SKM-1 (cell line): ENCODE measurements around the gene ENOX1.
"Not testable (repeated sequence)": the region's sequence is repeated elsewhere in the genome, so short reads cannot be mapped to it uniquely, and the experiment has no call there.

Experiments used
- DNase-seq: peaks from one replicate; lab custom pipeline; 2025; ENCODE audit not compliant: unreplicated experiment; lab: John Stamatoyannopoulos, UW

ENOX1 gene

DNA sequence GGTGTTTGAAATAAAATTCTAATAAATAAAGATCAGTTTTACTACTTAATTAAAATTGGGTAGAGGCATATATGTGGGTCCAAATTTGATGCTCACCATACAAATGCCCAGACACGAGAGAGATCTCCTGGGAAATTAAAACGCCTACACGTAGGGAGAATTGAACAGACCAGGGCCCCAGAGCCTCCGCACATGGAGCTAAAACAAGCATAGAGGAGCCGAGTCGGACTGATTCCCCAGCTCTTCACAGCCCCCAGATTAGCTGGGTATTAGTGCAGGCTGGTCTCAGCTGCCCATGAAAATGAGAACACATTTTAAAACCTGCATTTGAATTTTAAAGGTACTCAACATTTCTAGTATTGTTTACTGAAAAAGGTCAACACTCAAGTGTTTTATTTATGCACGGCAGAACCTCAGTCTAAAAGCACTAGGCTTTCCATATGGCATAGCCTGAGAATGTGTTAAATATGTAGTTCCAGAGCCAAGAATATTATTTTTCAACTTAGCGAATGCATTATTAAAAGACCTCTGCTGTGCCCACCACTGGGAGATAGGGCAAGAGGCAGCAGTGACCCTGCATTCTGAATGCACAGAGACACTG, 344.8 kb downstream of the ENOX1 start:
- DNase-seq = no peak

DNA sequence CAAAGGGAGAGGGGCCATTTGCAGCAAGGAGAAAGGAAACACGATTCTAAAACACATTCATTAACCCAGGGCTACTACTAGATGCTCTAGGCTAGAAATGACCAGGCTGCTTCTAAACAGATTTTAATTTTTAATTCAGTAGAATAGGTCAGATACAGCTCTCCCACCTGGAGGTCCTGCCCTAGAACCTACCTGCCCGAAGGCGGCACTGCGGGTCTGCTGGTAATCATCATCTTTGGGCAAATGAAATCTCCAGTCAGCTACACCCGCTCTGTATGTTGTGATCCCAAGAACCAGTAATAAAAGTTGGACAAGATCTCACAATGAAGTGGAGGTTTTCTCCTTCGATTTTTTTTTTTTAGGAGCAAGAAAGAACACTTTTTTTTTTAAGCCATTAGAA, 345.3 kb downstream of the ENOX1 start:
- DNase-seq = no peak

DNA sequence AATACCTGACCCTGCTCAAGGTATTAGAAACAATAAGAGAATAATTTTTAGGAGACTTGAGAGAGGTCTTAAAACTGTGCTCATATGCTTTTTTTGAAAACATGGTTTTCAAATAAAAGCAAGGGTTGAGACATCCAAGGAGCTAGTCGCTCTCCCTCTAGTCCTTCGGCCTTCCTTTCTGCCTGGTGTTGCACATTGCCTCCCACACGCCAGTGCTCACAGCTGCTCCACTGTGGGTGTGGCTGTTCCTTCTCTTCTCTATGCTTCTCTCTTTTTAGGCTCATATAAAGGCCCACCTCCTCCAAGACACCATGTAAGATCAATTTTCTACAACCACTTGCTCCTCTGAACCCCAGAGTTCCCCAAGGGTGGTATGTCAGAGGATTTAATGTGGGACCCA, 352.6 kb downstream of the ENOX1 start:
- DNase-seq = no peak

DNA sequence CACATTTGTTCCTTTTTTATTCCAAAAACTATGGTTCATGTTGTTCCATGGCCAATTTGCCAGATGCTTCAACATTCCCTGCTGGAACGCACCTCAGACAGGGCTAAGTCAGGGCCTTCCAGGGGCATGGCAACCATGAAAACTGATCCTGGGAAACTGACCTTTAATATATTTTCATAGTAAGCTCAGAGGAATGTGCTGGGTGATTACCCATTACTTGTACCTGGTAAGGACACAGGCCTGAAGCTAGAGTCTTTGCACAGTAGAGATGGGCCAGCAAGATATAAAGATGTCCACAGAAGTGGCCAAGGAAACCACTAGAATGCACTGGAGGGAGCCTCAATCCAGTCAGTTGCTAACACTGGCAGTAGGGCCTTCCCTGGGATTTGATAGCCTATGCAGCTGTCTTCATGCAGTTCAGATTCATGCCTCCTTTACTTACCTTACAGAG, 353.1 kb downstream of the ENOX1 start:
- DNase-seq = no peak

DNA sequence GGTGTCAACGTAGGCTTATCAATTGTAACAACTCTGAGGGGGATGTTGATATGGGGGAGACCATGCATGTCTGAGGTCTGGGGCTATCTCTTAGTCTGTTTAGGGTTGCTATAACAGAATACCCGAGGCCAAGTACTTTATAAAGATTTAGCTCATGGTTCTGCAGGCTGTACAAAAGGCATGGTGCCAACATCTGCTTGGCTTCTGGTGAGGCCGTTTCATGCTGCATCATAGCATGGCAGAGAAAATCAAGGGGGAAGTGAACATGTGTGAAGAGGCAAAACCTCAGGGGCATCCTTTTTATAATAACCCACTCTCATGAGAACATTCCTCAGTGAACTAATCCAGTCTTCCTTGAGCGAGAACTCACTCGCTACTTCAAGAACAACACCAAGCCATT, 353.8 kb downstream of the ENOX1 start:
- DNase-seq = no peak

DNA sequence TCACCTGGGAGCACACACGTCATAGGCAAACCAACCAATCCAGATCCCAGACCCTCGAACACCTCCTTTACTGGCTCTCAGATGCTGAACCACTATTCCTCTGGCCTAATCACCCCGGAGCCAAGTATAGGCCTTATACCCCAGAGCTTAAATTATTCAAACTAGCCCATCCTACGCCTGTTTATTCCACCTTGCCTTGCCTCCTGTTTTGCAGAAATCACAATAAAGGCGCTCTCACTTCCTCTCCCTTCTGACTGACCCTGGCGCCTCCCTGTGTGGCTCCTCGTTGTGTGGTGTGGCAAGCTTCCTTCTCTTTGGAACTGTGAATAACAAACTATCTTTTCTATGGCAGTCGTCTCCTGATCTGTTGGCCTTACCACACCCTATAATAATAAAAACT, 354.9 kb downstream of the ENOX1 start:
- no peak for DNase-seq

DNA sequence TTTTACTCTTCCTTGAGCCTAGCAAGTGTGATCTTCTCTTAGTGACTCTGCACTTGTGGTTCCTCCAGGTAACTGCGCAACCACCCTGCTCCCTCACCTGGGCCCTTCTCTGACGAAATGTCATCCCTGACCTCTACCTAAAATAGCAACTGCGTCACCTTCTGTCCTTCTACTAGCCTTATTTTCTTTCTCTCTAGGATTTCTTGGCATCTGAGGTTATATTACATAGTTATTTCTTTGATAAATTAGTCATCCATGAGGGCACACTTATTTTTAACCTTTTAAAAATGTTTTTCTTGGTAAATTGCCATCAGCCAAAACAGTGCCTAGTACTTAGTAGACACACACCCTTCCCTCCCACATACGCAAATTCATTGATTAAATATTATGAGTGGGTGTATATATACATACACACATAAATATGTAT, 355.5 kb downstream of the ENOX1 start:
- DNase-seq = no peak

DNA sequence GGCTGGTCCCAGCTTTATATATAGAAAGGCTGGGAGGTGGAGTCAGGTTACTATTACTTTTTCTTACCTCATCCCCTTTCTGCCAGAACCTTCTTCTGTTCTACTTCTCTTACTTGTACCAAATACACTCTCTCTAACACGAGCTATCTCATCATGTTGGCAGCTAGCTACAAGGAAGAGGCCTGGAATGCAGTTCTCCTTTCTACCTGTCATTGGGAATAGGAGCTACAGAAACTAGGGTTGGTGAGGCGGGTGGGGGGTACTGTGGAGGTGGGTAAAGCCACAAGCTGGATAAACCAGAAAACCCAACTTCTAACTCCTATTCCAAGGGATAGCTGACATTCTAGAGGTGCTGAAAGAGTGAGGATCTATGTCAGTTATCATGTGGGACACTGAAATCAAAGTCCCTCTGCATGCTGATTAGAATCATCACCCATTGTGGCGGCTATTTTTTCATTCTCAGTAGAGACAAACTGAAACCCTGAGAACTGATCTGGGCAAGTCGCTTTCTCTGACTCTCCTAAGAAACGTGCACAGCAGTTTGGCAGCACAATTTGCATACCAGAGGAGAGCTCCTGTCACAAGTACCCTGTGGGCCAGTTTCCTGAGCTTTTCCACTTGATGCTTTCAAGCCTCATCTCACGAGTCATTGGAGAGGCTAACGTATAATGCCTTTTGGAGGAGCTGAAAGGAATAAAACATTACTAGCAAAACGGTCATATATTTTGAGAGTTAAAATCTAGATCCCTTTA, 358.1 kb downstream of the ENOX1 start:
- DNase-seq = no peak

DNA sequence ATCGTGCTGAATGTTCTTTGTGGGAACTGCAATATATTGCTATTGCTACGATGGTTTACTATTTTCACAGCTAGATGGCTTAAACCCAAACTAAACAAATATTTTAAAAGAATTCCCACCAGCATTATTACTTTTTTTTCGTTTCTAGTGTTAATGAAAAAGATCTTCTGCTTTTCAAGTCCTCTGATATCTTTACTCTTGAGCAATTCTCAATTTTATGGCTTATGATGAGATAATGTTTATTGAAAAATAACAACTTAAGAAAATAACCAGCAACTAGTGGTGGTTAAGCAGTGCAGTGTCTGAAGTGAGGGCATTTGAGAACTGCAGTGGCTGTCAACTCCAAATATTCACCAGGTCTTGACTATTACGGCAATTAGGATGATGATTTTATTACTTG, 360.4 kb downstream of the ENOX1 start:
- no peak for DNase-seq

DNA sequence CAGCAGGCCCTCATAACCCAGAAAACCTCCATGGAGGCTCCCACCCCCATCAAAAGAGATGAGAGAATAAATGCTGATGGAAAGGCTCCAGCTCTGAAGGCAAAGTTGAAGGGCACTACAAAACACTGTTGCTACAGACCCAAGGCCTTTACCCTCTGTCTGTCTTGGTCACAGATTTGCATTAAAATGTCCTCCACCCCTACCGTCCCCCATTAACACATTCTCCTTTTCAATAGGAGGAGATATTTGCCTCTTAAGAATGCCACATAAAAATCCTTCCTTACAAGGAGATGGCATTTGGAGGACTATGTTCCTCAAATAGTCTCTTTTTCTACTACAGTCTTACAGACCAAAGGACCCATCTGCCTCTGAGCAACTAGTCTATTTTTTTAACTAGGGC, 361.5 kb downstream of the ENOX1 start:
- no peak for DNase-seq

DNA sequence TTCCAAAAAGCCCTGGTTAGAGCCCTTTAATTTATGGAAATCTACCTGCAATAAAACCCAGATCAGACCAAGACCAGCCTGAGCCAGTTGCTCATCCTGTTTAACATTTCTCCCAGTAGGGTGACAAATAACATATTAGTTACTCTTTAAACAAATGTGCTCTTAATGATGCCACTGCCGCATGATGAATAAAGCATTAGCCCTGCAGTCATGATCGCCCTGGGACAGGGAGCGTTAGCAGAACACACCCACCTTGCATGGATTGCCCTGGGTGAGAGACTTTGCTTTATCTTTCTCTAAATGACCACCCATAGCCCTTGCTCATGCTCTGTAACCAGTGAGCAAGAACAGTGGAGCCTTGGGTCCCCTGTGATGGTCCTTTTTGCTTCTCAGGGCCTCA, 362.4 kb downstream of the ENOX1 start:
- no peak for DNase-seq

DNA sequence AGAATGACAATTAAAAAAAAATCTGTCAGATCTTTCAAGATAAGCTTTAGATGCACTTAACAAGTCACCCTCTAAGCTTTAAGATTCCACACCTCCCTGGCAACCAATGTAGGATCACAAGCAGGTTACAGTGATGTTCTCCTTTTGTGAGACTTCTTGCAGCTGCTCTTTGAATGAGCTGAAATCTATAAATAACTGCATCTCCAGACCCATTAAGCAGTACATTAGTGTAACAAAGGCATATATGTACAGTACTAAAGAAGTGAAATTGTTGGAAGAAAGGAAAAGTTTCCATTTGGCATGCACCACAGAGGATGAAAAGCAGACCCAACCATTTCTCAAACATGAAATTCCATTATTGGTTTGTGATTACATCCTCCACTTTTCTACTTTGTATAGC, 364.7 kb downstream of the ENOX1 start:
- no peak for DNase-seq

DNA sequence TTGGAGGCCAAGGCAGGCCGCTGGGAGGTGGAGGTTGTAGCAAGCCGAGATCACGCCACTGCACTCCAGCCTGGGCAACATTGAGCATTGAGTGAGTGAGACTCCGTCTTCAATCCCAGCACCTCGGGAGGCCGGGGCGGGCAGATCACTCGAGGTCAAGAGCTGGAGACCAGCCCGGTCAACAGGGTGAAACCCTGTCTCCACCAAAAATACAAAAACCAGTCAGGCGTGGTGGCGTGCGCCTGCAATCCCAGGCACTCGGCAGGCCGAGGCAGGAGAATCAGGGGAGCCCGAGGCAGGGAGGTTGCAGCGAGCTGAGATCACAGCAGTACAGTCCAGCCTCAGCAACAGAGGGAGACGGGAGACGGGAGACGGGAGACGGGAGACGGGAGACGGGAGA, 369.9 kb downstream of the ENOX1 start:
- not testable (repeated sequence) for DNase-seq

DNA sequence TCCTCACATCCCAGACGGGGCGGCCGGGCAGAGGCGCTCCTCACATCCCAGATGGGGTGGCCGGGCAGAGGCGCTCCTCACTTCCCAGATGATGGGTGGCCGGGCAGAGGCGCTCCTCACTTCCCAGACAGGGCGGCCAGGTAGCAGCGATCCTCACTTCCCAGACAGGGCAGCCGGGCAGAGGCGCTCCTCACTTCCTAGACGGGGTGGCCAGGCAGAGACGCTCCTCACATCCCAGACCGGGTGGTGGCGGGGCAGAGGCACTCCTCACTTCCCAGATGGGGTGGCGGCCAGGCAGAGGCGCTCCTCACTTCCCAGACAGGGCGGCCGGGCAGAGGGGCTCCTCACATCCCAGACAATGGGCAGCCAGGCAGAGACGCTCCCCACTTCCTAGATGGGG, 370.4 kb downstream of the ENOX1 start:
- not testable (repeated sequence) for DNase-seq

DNA sequence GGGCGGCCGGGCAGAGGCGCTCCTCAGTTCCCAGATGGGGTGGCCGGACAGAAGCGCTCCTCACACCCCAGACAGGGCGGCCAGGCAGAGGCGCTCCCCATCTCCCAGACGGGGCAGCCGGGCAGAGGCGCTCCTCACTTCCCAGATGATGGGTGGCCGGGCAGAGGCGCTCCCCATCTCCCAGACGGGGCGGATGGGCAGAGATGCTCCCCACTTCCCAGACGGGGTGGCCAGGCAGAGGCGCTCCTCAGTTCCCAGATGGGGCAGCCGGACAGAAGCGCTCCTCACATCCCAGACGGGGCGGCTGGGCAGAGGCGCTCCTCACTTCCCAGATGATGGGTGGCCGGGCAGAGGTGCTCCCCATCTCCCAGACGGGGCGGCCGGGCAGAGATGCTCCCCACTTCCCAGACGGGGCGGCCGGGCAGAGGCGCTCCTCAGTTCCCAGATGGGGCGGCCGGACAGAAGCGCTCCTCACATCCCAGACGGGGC, 370.8 kb downstream of the ENOX1 start:
- DNase-seq = not testable (repeated sequence)

DNA sequence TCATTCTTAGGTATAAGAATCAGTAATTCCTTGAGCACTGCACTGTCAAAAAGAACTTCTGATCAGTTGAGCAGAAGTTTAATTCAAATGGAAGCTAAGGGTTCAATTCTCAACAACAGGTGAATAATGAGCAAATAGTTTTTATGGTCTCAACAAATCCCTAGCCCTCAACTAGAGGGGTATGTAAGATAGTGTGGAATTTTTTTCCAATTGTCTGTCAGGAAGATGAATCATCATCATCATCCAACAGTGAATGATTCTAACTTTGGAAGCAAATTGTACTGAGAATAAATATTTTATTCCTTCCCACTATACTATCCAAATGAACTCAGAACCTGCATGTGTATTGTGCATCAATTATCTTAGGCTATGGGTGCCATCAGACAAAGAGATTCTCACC, 372.7 kb downstream of the ENOX1 start:
- no peak for DNase-seq

DNA sequence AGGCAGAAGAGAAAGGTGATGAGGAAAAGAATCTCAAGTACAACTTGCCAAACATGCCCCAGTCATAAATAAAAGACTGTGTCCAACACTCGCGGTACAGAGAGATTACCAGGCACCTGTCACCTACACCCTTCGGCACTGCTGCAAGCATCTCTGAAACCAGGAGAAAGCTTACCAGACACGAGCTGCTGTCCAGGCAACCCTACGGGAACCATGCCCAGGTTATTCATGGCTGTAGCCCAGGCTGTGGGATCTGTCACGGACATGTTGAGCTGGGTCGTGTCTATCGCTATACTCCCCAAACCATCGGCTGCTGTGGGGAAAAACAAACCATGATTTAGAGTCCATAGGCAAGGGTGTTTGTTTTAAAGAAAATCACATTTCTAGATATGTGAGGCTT, 375.0 kb downstream of the ENOX1 start:
- no peak for DNase-seq

DNA sequence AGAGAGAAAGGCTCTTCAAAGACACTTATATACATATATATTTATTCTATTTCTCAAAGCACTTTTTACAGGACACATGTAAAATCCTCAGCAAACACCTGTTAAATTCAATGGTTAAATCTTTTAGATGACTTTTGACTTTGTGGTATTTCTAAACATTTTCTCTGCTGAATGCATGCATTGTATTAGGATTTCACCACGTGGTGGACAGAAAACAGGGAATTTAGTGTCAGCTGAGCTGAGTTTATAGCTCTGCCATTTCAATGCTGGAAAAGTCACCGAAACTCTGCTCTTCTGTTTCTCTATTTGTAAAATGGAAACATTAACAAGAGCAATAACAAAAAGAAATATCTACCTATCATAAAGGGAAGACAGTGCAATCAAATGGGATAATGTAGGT, 375.6 kb downstream of the ENOX1 start:
- DNase-seq = no peak

DNA sequence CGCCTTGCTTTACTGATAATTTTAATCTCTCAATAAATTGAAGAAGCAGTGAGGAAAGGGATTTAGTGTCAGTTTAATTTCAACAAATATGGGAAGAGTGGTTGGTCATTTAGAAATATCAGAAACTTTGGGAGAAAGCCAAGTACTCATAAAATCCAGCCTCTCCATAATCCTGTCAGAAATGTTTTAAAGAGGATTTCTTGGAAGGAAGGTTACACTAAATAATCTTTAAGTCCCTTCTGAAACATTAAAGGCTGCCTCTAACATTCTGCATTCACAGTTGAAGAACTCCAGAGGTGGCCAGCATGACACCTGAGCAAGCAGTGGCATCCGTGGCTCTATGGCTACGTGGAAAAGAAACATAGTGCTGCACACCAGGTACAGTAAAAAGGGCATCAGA, 378.5 kb downstream of the ENOX1 start:
- no peak for DNase-seq

DNA sequence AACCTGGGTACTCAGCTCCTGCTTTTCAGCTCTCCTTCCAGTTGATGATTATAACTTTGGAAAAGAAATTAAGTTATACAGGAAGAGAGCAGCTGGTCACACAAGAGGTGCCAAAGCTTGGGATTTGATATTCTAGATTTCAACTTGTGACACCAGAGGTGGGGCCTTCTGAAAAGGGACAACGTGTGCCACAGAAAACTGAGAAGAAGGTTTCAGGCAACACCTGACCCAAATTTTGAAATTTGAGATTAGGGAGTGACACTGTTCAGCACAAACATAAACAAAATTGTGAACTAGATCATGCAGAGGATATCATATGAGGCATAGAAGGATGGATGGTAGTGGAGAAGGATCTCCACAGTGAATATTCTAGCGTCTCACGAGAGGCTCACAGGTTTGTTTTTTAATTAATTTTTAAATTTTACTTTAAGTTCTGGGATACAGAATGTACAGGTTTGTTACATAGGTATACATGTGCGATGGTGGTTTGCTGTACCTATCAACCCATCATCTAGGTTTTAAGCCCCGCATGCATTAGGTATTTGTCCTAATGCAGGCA, 379.7 kb downstream of the ENOX1 start:
- no peak for DNase-seq

DNA sequence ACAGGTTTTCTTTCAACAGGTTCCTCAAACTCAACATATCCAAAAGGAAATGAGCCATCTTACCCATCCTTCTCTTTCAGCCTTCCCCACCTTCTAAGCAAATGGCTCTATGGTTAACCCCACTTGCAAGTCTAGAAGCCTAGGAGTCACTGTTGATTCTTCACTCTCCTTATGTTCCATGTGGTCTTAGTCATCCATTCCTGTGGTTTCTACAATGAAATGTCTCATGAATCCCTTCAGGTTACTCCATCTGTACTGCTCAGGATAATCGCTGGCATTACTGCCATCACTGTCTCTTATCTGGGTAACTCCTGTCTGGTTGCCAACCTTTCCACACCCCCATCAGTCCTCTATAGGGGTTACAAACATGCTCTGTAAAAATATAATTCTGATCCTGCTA, 381.3 kb downstream of the ENOX1 start:
- no peak for DNase-seq

DNA sequence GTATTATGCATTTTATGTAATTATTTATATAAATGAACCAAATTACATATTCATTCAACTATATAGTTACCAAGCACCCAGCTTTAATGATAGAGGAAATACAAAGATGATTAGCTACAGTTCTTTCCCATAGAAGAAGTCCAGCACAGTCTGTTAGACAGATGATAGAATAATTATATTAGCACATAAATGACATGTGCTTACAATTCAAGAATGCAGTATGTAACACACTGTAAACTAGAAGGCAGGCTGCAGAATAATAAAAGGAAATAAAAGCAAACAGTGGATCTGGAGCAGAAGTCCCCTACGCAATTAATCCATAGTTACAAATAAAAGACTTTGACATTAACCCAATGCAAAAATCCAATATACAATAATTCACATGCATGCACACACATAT, 384.4 kb downstream of the ENOX1 start:
- no peak for DNase-seq
